ENCODE data around the gene CLN6.

Gene CLN6

DNA sequence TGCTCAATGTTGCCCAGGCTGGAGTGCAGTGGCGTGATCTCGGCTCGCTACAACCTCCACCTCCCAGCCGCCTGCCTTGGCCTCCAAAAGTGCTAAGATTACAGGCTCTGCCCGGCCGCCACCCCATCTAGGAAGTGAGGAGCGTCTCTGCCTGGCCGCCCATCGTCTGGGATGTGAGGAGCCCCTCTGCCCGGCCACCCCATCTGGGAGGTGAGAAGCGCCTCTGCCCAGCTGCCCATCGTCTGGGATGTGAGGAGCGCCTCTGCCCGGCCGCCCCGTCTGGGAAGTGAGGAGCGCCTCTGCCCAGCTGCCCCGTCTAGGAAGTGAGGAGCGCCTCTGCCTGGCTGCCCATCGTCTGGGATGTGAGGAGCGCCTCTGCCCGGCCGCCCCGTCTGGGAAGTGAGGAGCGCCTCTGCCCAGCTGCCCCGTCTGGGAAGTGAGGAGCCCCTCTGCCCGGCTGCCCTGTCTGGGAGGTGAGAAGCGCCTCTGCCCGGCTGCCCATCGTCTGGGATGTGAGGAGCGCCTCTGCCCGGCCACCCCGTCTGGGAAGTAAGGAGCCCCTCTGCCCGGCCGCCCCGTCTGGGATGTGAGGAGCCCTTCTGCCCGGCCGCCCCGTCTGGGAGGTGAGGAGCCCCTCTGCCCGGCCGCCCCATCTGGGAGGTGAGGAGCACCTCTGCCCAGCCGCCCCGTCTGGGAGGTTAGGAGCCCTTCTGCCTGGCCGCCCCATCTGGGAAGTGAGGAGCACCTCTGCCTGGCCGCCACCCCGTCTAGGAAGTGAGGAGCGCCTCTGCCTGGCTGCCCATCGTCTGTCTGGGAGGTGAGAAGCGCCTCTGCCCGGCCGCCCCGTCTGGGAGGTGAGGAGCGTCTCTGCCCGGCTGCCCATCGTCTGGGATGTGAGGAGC lies 7.7 kb downstream of the CLN6 start:
- peak; percentile 44 for DNase-seq

DNA sequence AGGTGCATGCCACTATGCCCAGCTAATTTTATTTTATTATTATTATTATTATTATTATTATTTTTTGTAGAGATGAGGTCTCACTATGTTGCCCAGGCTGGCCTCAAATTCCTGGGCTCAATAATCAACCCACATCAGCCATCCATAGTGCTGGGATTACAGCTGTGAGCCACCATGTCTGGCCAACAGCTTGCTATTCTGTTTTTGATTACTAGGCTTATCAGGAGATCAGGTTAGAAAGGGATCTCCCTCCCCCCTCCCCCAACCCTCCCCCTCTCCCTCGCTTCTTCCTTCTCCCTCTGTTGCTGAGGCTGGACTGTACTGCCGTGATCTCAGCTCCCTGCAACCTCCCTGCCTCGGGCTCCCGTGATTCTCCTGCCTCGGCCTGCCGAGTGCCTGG lies 8.6 kb downstream of the CLN6 start:
- DNase-seq, result no peak

DNA sequence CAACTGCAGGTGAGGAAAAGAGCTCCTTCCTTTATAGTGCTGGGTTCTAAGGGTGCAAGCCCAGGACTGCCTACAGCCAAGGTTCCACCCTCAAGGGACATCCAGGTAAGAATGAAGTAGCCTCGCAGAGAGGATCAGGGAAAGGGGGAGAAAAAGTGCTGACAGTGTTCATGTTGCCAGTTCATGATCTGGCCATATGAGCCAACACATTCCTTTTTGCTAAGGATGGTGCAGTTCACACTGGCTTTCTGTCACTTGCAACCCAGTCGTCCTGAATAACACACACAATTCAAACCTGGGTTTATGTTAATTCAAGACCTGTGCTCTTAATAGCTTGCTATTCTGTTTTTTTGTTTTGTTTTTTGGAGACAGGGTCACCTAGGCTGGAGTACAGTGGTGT lies 9.0 kb downstream of the CLN6 start:
- peak; percentile 30 for DNase-seq

DNA sequence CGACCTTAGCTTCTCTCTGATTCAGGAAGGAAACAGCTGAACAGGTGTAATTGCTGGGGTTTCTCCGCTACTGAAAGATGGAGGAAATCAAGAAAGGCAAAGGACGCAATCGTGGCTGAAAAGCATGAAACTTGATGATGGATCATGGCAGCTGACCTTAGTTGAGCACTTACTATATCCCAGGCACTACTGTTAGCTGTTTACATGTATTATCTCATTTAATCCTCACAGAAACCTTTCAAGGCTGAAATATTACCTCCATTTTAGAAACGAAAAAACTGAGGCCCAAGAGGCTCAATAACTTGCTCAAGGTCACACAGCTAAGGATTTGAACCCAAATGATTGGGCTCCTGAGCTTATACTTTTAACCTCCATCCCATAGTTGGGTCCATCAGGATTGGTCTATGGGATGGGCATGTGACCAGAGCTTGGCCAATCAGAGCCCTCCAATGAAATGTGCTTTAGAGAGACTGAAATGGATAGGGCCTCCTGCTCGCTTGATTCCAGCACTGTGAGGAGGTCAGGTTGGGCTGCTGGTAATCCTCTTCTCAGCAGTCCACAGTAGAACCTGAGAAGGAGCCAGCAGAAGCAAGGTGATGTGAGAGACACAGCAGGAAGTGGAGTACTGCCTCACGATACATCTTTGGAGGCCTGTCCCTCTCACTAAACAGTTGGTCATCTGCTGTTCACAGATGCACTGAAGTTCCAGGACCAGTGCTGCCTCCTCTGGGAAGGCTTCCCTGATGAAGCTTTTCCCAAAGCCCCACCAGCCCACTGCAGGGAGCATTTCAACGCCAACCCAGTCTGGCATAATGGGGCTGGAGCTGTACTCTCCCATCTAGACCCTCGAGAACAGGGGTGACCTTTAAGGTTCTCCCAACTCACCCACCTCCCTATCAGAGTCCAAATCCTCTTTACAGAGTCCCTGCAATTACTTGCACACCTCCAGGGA lies 10.4 kb downstream of the CLN6 start:
- DNase-seq, result peak; percentile 32

DNA sequence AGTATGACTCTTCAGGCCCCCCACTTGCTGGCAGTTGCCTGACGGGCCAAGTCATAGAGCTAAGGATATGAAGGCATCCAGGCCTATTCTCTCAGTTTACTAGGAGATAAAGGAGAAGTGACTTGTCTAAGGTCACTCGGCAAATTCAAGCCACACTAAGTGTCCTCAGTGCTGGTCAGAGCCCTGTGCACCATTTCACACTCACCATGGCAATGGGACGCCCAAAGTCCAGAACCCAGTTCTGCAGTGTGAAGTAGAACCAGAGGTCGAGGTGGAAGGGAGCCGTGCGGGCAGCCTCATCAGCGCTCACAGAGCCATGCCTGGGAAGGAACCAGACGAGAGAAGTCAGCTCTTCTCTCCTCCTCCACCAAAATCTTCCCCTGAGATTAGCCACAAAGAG lies 11.2 kb downstream of the CLN6 start:
- peak; percentile 33 for DNase-seq

DNA sequence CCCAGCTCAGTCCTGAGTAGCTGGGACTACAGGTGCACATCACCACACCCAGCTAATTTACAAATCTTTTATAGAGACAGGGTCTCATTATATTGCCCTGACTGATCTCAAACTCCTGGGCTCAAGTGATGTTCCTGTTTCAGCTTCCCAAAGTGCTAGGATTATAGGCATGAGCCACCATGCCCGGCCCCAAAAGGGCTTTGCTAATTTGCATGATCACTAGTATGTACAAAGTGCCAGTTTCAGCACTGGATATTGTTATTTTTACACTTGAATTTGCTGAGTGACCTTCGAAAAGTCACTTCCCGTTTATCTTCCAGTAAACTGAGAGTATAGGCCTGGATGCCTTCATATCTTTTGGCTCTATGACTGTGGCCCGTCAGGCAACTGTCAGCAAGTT lies 12.2 kb downstream of the CLN6 start:
- DNase-seq, result peak; percentile 9

DNA sequence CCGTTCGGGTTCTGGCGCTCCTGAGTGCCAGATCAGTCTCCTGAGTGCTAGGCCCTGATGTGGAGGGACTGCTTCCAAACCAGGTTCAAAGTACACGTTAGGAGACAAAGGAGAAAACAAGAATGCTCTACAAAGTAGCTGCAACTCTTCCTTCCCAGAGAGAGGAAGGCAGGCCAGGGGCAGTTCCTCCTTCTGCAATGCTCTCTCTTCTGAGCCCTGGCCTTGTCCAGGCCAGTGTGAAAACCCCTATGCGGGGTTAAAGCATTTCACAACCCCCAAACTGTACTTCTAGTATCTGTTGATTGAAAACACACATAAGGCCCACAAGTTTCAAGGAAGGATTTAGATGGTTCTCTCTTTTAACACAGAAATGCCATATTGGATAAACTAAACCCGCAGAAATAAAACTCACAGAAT lies 14.7 kb downstream of the CLN6 start:
- DNase-seq, result no peak

DNA sequence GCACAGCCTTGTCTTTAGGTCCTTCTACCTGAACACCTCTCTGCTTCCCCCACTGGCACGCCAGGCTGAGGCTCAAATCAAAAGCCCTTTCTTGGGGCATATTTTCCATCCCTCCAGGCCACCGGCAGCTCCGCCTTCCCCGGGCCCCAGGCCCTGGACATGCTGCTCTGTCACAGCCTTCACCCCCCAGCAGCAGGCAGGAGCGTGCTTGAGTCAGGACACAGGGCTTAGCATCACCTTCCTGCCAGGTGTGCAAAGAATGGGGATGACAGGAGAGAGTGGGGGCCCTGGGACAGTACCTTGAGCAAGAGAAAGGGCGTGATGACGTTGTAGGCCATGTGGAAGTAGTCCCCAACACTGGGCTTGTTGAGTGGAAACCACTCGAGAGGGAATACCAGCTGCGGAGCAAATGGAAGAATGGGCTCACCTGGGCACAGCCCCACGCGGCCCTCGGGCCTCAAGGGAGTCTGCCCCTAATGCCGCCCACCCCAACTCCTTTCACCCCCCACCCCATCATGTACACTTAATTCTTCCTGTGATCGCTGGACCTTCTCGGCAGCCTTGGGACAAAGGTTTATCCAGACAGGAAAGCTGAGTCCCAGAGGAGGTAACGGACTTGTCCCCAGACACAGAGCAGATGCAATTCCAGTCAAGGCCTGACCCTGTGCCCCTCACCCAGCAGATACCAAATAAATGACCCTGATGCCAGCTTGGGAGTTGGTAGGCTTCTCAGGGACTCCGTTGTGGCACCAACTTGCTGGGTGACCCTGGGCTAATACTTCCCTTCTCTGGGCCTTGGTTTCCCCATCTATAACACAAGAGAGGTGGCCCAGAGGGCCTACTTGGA lies 15.3 kb downstream of the CLN6 start:
- peak; percentile 51 for DNase-seq

DNA sequence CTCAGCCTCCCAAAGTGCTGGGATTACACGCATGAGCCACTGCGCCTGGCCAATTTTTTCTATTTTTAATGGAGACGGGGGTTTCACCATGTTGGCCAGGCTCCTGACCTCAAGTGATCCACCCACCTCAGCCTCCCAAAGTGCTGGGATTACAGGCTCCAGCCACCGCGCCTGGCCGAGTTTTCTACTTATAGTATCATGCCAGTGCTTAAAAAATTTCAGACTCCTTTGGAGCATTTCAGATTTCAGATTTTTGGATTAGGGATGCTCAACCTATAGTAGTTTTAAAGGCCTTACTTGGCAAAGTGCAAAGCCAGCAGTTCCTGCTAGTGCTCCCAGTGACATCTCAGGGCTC lies 16.1 kb downstream of the CLN6 start:
- DNase-seq, result peak; percentile 24

DNA sequence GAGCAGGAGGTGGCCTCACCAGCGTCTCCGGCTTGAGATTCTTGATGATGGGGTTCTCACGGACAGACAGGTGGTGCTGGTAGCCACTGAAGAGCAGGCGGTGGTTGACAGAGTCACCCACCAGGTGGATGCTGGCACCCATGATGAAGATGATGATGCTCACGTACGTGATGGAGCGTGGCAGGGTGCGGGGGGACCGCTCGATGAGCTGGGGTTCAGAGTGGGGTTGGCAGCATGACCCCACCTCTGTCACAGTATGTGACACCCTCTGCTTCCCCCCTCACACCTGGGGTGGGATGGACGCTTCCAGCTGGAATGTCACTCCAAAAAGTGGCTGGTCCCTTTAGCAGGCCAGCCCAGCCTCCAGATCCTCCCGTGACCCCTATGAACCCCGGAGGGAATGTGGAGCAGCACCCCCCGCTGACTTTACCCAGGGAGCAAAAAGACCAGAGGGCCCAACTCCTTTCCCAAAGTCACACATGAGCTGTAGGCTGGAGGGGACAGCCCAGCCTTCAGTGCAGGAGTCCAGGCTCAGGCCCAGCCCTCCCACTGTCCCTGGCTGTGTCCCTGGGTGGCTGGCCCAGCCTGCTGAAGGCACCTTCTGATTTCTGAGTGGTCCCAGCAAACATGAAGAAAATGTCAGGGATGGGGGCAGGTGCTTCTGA lies 17.7 kb downstream of the CLN6 start:
- DNase-seq, result peak; percentile 47

DNA sequence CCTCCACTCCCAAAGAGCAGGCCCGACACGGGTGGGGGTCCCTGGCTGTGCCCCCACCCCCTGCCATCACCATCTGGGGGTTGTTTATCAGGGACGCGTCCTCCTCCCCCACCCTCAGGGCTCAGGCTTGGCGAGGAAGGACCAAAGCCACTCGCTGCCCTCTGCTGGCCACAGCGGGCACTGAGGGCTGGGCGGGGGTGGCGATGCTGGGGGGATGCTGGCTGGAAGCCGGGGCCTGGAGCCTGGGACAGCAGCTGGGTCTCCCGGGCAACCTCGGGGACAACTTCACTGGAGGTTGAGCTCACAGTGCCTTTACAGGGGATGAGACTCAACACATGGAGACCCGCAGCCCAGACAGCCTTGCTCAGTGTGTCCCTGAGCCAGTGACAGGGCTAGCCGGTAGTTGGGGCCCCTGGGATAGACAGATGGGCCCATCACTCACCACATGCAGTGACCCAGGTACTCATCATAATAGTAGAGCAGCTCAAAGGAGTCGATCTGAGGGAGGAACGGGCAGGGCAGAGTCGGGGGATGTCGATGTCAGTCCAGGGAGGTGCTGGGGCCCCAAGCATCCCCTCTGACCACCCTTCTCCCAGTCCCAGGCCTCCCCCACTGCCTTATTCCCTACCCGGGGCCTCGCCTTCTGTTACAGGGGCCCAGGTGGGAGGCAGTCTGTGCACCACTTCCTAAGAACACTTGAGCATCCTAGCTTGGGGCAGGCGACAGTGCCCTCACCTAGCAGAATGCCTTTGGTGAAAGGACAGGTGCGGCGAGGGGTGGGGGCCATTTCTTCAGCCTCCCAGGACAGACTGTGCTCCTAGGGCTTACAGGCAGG lies 18.5 kb downstream of the CLN6 start:
- peak; percentile 85 for DNase-seq

DNA sequence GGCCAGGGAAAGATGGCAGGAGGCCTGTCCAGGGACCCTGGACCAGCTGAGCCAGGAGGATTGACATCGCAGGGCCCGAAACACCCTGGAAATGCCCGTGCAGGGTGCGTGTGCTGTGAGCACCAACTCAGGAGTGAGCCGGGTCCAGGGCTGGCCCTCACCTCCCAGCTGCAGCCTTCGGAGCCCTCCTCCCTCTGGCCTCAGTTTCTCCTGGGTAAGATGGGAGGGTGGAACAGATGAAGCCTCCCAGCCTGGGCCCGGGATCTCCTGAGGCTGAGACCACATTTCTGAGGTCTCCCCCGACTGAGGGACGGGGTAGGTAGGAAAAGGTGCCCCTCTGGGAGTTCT lies 19.1 kb downstream of the CLN6 start:
- DNase-seq, result no peak

DNA sequence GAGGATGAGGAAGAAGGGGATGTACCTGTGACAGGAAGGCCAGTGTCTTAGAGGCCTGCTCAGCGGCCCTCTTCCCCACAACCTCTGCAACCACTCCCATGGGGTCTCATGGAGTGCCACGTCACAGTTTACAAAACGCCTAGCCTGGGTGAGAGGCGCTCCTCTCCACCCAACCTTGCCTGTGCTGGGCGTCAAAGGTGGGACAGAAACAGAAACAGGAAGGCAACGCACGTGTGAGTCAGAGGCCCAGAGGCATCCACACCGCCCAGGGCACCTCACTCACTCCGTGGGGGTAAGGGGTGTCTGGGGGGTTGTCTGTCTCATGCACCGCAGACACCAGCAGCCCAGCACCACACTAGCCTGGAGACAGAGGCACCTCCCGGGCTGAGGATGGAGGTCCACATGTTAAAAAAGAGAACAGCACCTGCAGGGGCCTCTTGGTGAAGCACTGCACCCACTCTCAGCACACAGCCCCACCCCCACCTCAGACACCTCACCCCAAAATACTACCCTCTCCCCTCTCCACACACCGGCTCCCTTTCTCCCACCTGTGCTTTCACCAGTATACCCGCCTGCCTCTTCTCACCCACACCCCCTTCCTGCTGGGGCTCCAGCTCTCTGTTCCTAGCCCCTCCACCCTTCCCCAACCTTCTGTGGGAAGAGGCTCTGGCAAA lies 19.7 kb downstream of the CLN6 start:
- DNase-seq, result peak; percentile 74

DNA sequence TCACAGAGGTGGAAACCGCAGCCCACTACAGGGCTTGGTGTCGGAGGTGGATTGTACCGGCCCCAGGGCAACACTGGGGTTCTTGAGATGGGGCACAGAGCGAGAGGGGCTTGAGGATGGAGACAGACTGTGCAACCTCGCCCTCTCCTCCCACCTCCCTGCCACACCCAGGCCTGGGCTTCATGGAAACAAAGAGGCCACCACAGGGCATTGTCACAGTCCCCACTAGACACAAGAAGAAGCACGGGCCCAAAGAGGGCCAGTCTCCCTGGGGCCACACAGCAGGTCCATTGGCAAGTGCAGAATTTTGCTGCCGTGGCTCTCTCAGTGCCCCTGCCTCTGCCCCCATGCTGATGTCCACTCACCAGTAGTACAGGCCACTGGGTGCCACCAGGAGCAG lies 20.3 kb downstream of the CLN6 start:
- no peak for DNase-seq

DNA sequence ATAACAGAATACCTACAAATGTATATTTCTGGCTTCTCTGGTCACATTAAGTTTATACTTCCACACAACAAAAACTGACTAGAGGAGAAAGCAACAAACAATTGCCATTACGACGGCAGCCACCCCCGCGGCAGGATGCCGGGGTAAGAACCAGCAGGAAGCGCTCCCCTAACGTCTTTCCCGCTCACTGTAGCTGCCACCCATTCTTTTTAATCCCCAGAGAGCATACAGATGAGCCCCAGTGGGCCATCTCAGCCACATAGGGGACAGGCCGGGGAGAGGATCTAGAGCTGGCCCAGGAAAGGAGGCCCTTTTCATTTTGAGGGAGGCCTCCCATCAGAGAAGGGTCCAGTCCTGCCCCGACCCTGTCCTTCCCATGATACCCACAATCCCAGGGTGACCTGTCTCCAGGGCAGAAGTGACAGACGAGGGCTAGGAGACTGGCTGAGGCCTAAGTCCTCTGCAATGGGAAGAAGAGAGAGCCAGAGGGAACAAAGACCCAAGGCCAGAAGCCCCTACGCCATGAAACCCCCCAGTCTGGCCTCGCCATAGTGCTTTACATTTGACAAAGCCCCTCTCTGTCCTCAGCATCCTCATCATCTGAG lies 20.8 kb downstream of the CLN6 start:
- no peak for DNase-seq

DNA sequence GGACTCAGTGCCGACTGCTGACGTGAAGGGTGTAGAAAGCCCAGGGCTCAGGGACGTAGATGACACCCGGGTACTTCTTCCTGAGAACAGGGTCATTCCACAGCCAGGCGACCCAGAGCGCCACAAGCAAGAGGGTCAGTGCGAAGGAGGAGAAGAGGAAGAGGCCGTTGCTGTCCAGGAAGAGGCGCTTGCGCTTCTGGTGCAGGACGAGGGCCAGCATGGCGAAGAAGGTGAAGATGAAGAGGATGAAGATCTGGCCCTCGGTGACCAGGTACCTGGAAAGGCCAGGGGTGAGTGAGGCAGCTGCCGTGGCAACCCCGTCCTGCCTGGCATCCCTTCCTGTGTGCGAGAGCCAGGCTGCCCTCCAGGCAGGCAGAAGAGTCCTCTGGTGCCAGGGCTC lies 21.4 kb downstream of the CLN6 start:
- peak; percentile 43 for DNase-seq

DNA sequence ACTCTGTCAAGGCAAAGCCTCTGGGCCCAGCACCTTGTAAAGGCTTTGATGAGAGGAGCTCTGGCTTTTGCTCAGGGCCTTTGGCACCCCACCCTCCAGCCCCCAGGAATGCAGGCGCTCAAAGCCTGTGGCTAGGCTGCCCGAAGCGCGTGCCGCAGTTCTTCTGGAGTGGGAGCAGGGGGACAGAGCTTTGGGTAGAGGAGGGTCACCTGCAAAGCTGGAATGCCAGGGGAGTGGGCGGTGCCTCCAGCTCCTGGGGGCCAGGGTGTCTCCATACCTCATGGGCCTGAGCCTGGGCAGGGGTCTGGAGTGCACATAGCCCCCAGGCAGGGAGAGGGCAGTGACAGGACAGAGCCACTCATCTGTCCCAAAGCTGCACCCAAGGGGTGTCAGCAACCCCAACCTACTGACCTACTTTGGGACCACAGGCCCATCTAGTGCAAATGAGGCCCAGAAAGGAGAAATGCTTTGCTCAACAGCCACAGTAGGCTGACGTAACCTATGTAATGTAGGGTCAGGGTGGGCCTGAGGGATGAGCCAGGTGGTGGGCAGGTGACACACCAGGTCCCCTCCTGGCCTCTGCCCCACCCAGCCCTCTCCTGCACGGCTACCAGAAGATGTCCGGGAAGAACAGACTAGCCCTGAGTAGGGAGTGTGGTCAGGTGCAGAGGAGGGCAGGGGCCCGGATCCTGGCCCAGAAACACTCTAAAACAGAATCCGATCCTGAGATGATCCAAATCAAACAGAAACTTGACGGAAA lies 22.2 kb downstream of the CLN6 start:
- no peak for DNase-seq

DNA sequence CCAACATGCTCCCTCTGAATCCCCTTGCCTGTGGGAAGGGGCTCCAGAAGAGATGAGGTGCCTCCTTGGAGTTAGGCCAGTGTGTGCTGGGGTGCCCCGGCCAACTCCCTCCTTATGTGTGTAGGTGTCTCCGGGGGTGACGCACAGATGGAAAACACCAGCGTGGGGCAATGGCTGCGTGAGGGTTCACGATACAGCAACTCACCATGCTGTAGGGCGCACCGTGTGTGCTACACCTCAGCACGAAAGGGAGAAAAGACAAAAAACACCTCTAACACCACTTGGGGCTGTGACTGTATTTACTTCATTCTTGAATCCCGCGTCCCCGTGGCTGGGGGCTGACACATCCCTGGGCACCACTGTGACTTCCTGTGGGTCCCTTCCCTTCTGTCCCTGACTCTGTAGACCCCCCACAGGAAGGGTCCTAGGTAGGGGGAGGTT lies 22.8 kb downstream of the CLN6 start:
- DNase-seq, result peak; percentile 54

DNA sequence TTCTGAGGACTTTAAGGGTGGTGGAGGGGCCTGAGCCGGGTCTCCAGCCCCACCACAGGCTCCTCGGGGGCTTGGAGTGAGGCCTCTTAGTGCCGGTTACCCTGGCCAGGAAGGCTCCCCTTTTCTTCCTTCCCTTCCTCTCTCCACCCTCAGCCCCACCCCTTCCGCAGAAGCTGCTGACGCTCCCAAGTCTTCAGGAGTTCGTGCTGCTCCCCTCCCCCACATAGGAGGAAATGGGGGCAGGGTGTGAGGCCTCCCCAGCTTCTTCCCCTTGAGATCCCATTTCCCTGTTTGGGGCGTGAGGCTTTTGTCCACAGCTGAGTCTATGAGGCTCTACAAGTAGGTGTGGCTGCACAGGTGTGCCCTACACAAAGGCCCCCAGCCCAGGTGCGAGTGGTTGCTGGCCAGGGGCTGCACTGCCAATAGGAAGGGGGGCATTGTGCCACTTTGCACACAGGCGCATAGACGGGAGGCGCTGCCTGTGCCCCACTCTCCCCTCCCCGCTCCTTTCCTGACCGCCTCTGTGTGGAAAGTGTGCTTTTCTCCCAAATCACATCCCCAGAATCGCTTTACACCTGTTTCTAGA lies 23.5 kb downstream of the CLN6 start:
- DNase-seq, result no peak
